Measurements from ENCODE around the gene RETREG2. TPM values are rescaled to one million over a fixed set of nuclear protein-coding genes. Genes with fewer than 3 reads are reported as not detected.

Gene RETREG2
- total and polyA plus RNA-seq, 2 of the 8 experiments (the other 6 are each of a cell fraction or from before 2014, with no cell fraction given) = 51.3 to 67.4 TPM

- H3K14ac ChIP-seq (ENCODE audit: insufficient read length) = no peak overlapping the region
- H2AFZ ChIP-seq (ENCODE audit: low read length) = peak overlapping the region; percentile 46; the same call in 1 of the 2 replicates
- H4K8ac ChIP-seq (ENCODE audit: extremely low read depth, insufficient read depth, low read length) = no peak overlapping the region
- no peaks in the 10 kb centered on the region for H3K36me3 ChIP-seq (ENCODE audit: control insufficient read depth in 2 of 4, insufficient read depth in 4 of 4, low read length in 3 of 4)
- no peak for DNase-seq (ENCODE audit: low read depth in 1 of 2, low spot score in 2 of 2)
- FAIRE-seq = no peak
- H3K23ac ChIP-seq (ENCODE audit: insufficient read length) = no peak overlapping the region
- H2BK120ac ChIP-seq (replicated peaks; ENCODE audit: low read depth, low read length) = no peak overlapping the region
- H3K56ac ChIP-seq (replicated peaks; ENCODE audit: insufficient read length, low read depth, low read length) = no peak overlapping the region
- ChIA-PET POLR2A (ENCODE audit: partially characterized antibody) (interaction anchor here (1.1 to 1.3 kb wide), 4 partner anchors 17 to 50 kb away, joined by 3 to 4 read pairs (median 3); partner anchors contain the start of genes ANKZF1 and ATG9A), CTCF (ENCODE audit: partially characterized antibody) (interaction anchor here (1.2 to 3.5 kb wide), 4 partner anchors 17 to 174 kb away, joined by 3 to 9 read pairs (median 6); no protein-coding TSS in a partner anchor)
- H2BK20ac ChIP-seq (ENCODE audit: low read length) = no peak overlapping the region
- H4K5ac ChIP-seq (ENCODE audit: insufficient read length, low read depth, low read length) = no peak overlapping the region
- H2BK5ac ChIP-seq (ENCODE audit: low read depth, low read length) = no peak overlapping the region
- H3K27me3 ChIP-seq (replicated peaks in 1 of 4; ENCODE audit: control insufficient read depth in 3 of 4, extremely low read depth in 1 of 4, insufficient read depth in 3 of 4, low read length in 3 of 4) = no peaks in the 10 kb centered on the region
- H3K27ac ChIP-seq (ENCODE audit: low read depth, low read length) = no peak overlapping the region
- no peak overlapping the region; a peak in 1 of 8 replicates for H3K4me3 ChIP-seq (ENCODE audit: extremely low read depth in 1 of 4, insufficient read depth in 2 of 4, low read depth in 3 of 4, low read length in 4 of 4)
- H3K79me1 ChIP-seq (ENCODE audit: low read depth, low read length) = no peaks in the 10 kb centered on the region
- H3K9ac ChIP-seq (replicated peaks in 1 of 4; ENCODE audit: extremely low read depth in 1 of 4, low read depth in 3 of 4, low read length in 3 of 4) = no peak overlapping the region
- H4K91ac ChIP-seq (replicated peaks; ENCODE audit: insufficient read length, low read length) = no peak overlapping the region
- H2BK15ac ChIP-seq (ENCODE audit: low read length) = no peak overlapping the region
- 90% methylated on average over 12 of the region's 12 CpGs; no CpG with 5 or more reads in 1 of the 2 experiments for WGBS, 2 experiments (ENCODE audit: extremely low coverage in 1 of 2, insufficient coverage in 1 of 2, insufficient read length in 1 of 2, insufficient replicate concordance in 2 of 2, low coverage in 1 of 2, low lambda C conversion rate in 2 of 2, missing lambda C conversion rate in 1 of 2)
- H3K4ac ChIP-seq (replicated peaks; ENCODE audit: insufficient read length, low read depth, low read length) = no peak overlapping the region
- no peaks in the 10 kb centered on the region for H3K23me2 ChIP-seq (ENCODE audit: low read depth, low read length)
- no peaks in the 10 kb centered on the region for H3K79me2 ChIP-seq (ENCODE audit: control insufficient read depth in 1 of 2, insufficient read depth in 2 of 2, low read length in 2 of 2)
- no peaks in the 10 kb centered on the region for H3K4me1 ChIP-seq (replicated peaks in 1 of 4; ENCODE audit: control insufficient read depth in 3 of 4, insufficient read depth in 4 of 4, low read length in 3 of 4)
- H2AK5ac ChIP-seq (ENCODE audit: low read depth, low read length) = no peak overlapping the region
- H2BK12ac ChIP-seq (ENCODE audit: low read depth, low read length) = no peak overlapping the region
- no peak overlapping the region for H3K4me2 ChIP-seq (ENCODE audit: insufficient read depth in 1 of 2, low read depth in 2 of 2, low read length in 2 of 2)
- no peaks in the 10 kb centered on the region for H4K20me1 ChIP-seq (replicated peaks in 1 of 2; ENCODE audit: control insufficient read depth in 1 of 2, insufficient read depth in 2 of 2, low read length in 2 of 2)
- no peak overlapping the region for H3K18ac ChIP-seq (ENCODE audit: extremely low read depth, low read length)
- H3K9me3 ChIP-seq (ENCODE audit: insufficient read depth in 2 of 2, low read depth in 1 of 2, low read length in 1 of 2) = no peaks in the 10 kb centered on the region; a peak in 1 of 4 replicates
- TF ChIP-seq CHD2 (IDR thresholded peaks at IDR 0.05; ENCODE audit: low read length) (no peak), NANOG (IDR thresholded peaks at IDR 0.05; ENCODE audit: insufficient read depth, low read depth, low read length, poor library complexity, severe bottlenecking) (no peak), KDM5A (IDR thresholded peaks at IDR 0.05; ENCODE audit: low read length) (no peak), ATF2 (IDR thresholded peaks at IDR 0.05; ENCODE audit: low read length) (no peak), RNF2 (IDR thresholded peaks at IDR 0.05; ENCODE audit: borderline replicate concordance, low read depth, low read length, missing control alignments, poor library complexity, severe bottlenecking) (no peak), SP2 (IDR thresholded peaks at IDR 0.05; ENCODE audit: low read length) (no peak), RFX5 (IDR thresholded peaks at IDR 0.05; ENCODE audit: borderline replicate concordance, low read depth, low read length) (no peak)
Measured at GRCh38 chr2:219199470-219200211, 21.6 kb downstream of the RETREG2 start.

Data from H1 (cell line).